HepG2 (cell line): ENCODE data around the gene TOR1A. TPM values are rescaled to one million over a fixed set of nuclear protein-coding genes. Genes with fewer than 3 reads are reported as not detected.

ENCODE experiments used
- ATAC-seq: fragments of 200-7000 bp; cut with Tn5 transposase; 3 replicates; pipeline ENCODE4 v1.9.1; 2020; ENCODE audit warnings: mild to moderate bottlenecking, moderate library complexity
- BruUV-seq: library from RNA; stranded (reverse); fragments of 400-500 nt; replicated peaks from 2 replicates; lab custom pipeline; 2021; lab: Mats Ljungman, UMichigan
- CTCF ChIA-PET: fragments of 300-600 bp; formaldehyde crosslinking; extraction: SDS; loops from one replicate; lab custom pipeline; 2021; ENCODE audit warnings: low total read pairs, inconsistent platforms, low intra/inter-chr PET ratio; lab: Yijun Ruan, JAX
- POLR2A ChIA-PET: fragments of 350-600 bp; sonication (Branson Sonifier 250); formaldehyde crosslinking; loops from one replicate; lab custom pipeline; 2020; ENCODE audit warnings: antibody characterized with exemption, inconsistent platforms; lab: Yijun Ruan, JAX
- DNase-seq: peaks from one replicate; pipeline ENCODE4 v3.0.0-alpha.2; 2015; ENCODE audit warnings: low spot score
- FAIRE-seq: peaks from 3 replicates; lab custom pipeline; 2011; peaks lifted over from hg19 to GRCh38; lab: Jason Lieb, UNC
- H2AFZ ChIP-seq: one replicate; pipeline ENCODE4 v1.6.1; 2011; ENCODE audit warnings: low read length, inconsistent platforms
- H3K27ac ChIP-seq: fragments of 300-600 bp; 3 replicates; pipeline ENCODE4 v1.8.0; 2011; ENCODE audit warnings: mixed run types, mild to moderate bottlenecking, mixed read lengths, low read length, inconsistent platforms; ENCODE audit not compliant: insufficient read depth; ENCODE audit errors: extremely low read length
- H3K27me3 ChIP-seq, 2 experiments: fragments of 200-600 bp in 1 of 2; 2 replicates in 1 of 2; 3 replicates in 1 of 2; pipeline versions ENCODE4 v1.6.0 to v1.8.0; 2011; ENCODE audit warnings: low read length in 2 of 2, mild to moderate bottlenecking in 2 of 2, moderate library complexity in 2 of 2, inconsistent platforms in 1 of 2; ENCODE audit not compliant: insufficient read depth in 2 of 2, control insufficient read depth in 1 of 2
- H3K36me3 ChIP-seq, 2 experiments: fragments of 200-600 bp in 1 of 2; replicated peaks in 1 of 2; 2 replicates in 1 of 2; 3 replicates in 1 of 2; pipeline versions ENCODE4 v1.5.1 to v1.8.0; 2011; ENCODE audit warnings: low read length in 2 of 2, inconsistent platforms in 1 of 2; ENCODE audit not compliant: insufficient read depth in 2 of 2, control insufficient read depth in 1 of 2
- H3K4me1 ChIP-seq: 2 replicates; pipeline ENCODE4 v1.5.1; 2012; ENCODE audit warnings: low read length, inconsistent platforms; ENCODE audit not compliant: insufficient read depth
- H3K4me2 ChIP-seq: 2 replicates; pipeline ENCODE4 v1.6.0; 2011; ENCODE audit warnings: low read depth, low read length, inconsistent platforms
- H3K4me3 ChIP-seq, 3 experiments: fragments of 200-600 bp in 1 of 3; sonication (generic), shearing (Covaris generic) in 1 of 3; replicated peaks in 1 of 3; 2 replicates each; pipeline ENCODE4 v1.5.1; 2011 to 2016; ENCODE audit warnings: low read length in 3 of 3, inconsistent platforms in 2 of 3, low read depth in 2 of 3, mild to moderate bottlenecking in 2 of 3, control low read depth in 1 of 3, mixed read lengths in 1 of 3; ENCODE audit not compliant: insufficient read depth in 1 of 3
- H3K79me2 ChIP-seq: one replicate; pipeline ENCODE4 v1.6.1; 2011; ENCODE audit warnings: low read length, inconsistent platforms; ENCODE audit not compliant: insufficient read depth
- H3K9ac ChIP-seq: 2 replicates; pipeline ENCODE4 v1.6.0; 2011; ENCODE audit warnings: mild to moderate bottlenecking, low read depth, low read length, inconsistent platforms; ENCODE audit not compliant: insufficient read depth
- H3K9me3 ChIP-seq: 2 replicates; pipeline ENCODE4 v1.5.1; 2012; ENCODE audit warnings: mild to moderate bottlenecking, low read length
- H4K20me1 ChIP-seq: 2 replicates; pipeline ENCODE4 v1.6.0; 2011; ENCODE audit warnings: inconsistent platforms, mild to moderate bottlenecking, low read length, moderate library complexity; ENCODE audit not compliant: insufficient read depth
- ATF1 ChIP-seq: IDR thresholded peaks from 2 replicates; pipeline ENCODE4 v1.6.1; 2016; ENCODE audit warnings: mild to moderate bottlenecking, control low read depth
- DNMT1 ChIP-seq: sonication (generic); formaldehyde crosslinking; IDR thresholded peaks from 2 replicates; pipeline ENCODE4 v1.5.1; 2020; ENCODE audit warnings: mild to moderate bottlenecking, missing genetic modification reagents
- SIN3A ChIP-seq: IDR thresholded peaks from 2 replicates; pipeline ENCODE4 v1.6.1; 2011; ENCODE audit warnings: low read depth, mild to moderate bottlenecking, control low read depth, low read length, borderline replicate concordance
- SRF ChIP-seq: IDR thresholded peaks from 2 replicates; pipeline ENCODE4 v1.6.1; 2011; ENCODE audit warnings: mild to moderate bottlenecking, low read depth, low read length, moderate library complexity
- TEAD2 ChIP-seq: sonication (generic); formaldehyde crosslinking; IDR thresholded peaks from 2 replicates; pipeline ENCODE4 v1.9.0; 2021; ENCODE audit warnings: missing genetic modification reagents
- ZFX ChIP-seq: sonication (generic); formaldehyde crosslinking; IDR thresholded peaks from 2 replicates; pipeline ENCODE4 v1.4.0; 2020; ENCODE audit warnings: mild to moderate bottlenecking, low read depth, missing genetic modification reagents, moderate library complexity
- ZNF24 ChIP-seq: fragments of 450-650 bp; IDR thresholded peaks from 2 replicates; pipeline ENCODE4 v1.6.1; 2017; ENCODE audit warnings: antibody characterized with exemption, mild to moderate bottlenecking
- WGBS: methylation state at CpG from one replicate; pipeline ENCODE4 v1.1.6; 2017; ENCODE audit warnings: low lambda C conversion rate; 5-methylcytosine and 5-hydroxymethylcytosine counted together
- in situ Hi-C: cut with HindIII; loops from 2 replicates; pipeline ENCODE4 v1.10.0; 2017; ENCODE audit warnings: low pct_unique_long_range_greater_than_20kb; ENCODE audit not compliant: extremely low pct_ligation_motif_present
- intact Hi-C: fragments of 100-400 bp; cut with micrococcal nuclease; formaldehyde crosslinking; loops from one replicate; pipeline ENCODE4 v1.10.0; 2022; ENCODE audit not compliant: unreplicated experiment
- polyA plus RNA-seq, 8 experiments: library from polyadenylated mRNA; depleted of rRNA in 3 of 8; stranded (reverse) in 7 of 8; unstranded in 1 of 8; fragments of >200 nt; fragmentation: Illumina TruSeq in 4 of 8; extraction: Trizol in 4 of 8; gene quantifications; 2 replicates each; pipeline versions ENCODE4 v1.2.1 to v1.2.3, GENCODE V29; 2011 to 2016; ENCODE audit warnings: low read depth in 4 of 8, missing spikeins in 1 of 8, mixed read lengths in 1 of 8; ENCODE audit not compliant: insufficient read depth in 1 of 8
- total RNA-seq, 5 experiments: library from RNA; depleted of rRNA; stranded (reverse); fragments of >200 nt; fragmentation: Illumina TruSeq; extraction: Trizol; gene quantifications; 2 replicates each; pipeline ENCODE4 v1.2.3, GENCODE V29; 2016; ENCODE audit warnings: low read depth in 1 of 5
- TF ChIP-seq, protein P1 (sequence below): sonication (generic); formaldehyde crosslinking; IDR thresholded peaks from 2 replicates; pipeline ENCODE4 v1.5.1; 2020; ENCODE audit warnings: mild to moderate bottlenecking, missing genetic modification reagents, borderline replicate concordance
- TF ChIP-seq, protein P2 (sequence below): sonication (generic); formaldehyde crosslinking; IDR thresholded peaks from 2 replicates; pipeline ENCODE4 v1.4.0; 2020; ENCODE audit warnings: missing genetic modification reagents

TOR1A gene
- total and polyA plus RNA-seq, 2 of the 13 experiments (the other 11 are each of a cell fraction or from before 2014, with no cell fraction given): 31.6 to 41.4 TPM

DNA sequence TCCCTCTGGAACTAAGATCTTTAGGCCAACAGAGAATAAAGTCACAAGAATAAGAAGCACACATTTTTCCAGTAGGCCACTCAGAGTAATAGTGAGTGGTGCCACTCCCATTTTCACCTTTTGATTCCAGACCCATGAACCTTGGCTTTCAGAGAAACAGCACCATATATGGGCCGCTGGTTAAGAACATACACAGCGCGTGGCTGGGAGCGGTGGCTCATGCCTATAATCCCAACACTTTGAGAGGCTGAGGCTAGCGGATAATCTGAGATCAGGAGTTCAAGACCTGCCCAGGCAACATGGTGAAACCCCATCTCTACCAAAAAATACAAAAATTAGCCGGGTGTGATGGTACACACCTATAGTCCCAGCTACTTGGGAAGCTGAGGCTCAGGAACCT, 55.5 kb downstream of the TOR1A start:
- Histone ChIP-seq H4K20me1 (no peaks in the 10 kb centered on the region), H3K27ac (no peak overlapping the region), H3K36me3 (no peaks in the 10 kb centered on the region)
- no peak for TF ChIP-seq TEAD2 (CRISPR knock-in tag)
- no peak for TF ChIP-seq ATF1 (CRISPR knock-in tag)
- TF ChIP-seq DNMT1: no peak
- 0 out of 2 replicates have a peak, but pooled peaks have one; percentile 13 for TF ChIP-seq SRF
- TF ChIP-seq, all 625 proteins: peak for 1
- FAIRE-seq (no peak), ATAC-seq (no peak), DNase-seq (no peak)
- peaks cover 5% of the 10 kb centered on the region for H3K4me1 ChIP-seq
- ChIA-PET CTCF (no interaction called here), POLR2A (no interaction called here)
- H3K79me2 ChIP-seq: no peaks in the 10 kb centered on the region
- in situ Hi-C loops: no loop called here
- intact Hi-C loops: no loop called here
- WGBS: 41% methylated on average over 6 of the region's 6 CpGs
- H2AFZ ChIP-seq: no peak overlapping the region
- no peaks in the 10 kb centered on the region for H3K9me3 ChIP-seq
- H3K9ac ChIP-seq: no peak overlapping the region
- H3K27me3 ChIP-seq: peaks cover 0 to 6% of the 10 kb centered on the region in 2 experiments; a peak in 1 of 5 replicates
- no peak overlapping the region for H3K4me2 ChIP-seq
- no peak overlapping the region for H3K4me3 ChIP-seq
- no TSS peak for BruUV-seq

DNA sequence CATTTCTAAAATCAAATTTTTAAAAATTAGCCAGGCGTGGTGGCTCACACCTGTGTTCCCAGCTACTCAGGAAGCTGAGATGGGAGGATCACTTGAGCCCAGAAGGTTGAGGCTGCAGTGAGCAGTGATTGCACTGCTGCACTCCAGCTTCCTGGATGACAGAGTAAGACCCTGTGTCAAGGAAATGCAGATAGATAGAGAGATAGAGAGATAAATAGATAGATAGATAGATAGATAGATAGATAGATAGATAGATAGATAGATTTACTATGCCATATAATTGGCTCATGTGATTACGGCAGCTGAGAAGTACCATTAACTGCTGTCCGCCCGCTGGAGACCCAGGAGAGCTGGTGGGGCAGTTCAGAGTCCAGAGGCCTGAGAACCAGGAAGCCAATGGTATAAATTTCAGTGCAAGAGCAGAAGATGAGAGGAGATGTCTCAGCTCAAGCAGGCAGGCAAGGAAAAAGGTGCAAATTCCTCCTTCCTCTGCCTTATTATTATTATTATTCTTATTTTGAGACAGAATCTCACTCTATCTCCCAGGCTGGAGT, 58.1 kb downstream of the TOR1A start:
- no TSS peak for BruUV-seq
- Histone ChIP-seq H3K4me3 (no peak overlapping the region), H3K9ac (no peak overlapping the region), H4K20me1 (no peaks in the 10 kb centered on the region), H3K27me3 (peaks cover 0 to 11% of the 10 kb centered on the region in 2 experiments; a peak in 1 of 5 replicates), H3K4me2 (no peak overlapping the region), H3K4me1 (peaks cover 26% of the 10 kb centered on the region), H3K36me3 (no peaks in the 10 kb centered on the region), H3K9me3 (no peaks in the 10 kb centered on the region), H2AFZ (no peak overlapping the region), H3K79me2 (no peaks in the 10 kb centered on the region), H3K27ac (no peak overlapping the region)
- FAIRE-seq (no peak), DNase-seq (no peak), ATAC-seq (no peak)
- 21% methylated on average over 4 of the region's 4 CpGs for WGBS
- POLR2A ChIA-PET: no interaction called here
- CTCF ChIA-PET: no interaction called here
- intact Hi-C loops: no loop called here
- in situ Hi-C loops: no loop called here
- TF ChIP-seq SIN3A: no peak
- TF ChIP-seq ZFX: no peak
- TF ChIP-seq, protein P1, sequence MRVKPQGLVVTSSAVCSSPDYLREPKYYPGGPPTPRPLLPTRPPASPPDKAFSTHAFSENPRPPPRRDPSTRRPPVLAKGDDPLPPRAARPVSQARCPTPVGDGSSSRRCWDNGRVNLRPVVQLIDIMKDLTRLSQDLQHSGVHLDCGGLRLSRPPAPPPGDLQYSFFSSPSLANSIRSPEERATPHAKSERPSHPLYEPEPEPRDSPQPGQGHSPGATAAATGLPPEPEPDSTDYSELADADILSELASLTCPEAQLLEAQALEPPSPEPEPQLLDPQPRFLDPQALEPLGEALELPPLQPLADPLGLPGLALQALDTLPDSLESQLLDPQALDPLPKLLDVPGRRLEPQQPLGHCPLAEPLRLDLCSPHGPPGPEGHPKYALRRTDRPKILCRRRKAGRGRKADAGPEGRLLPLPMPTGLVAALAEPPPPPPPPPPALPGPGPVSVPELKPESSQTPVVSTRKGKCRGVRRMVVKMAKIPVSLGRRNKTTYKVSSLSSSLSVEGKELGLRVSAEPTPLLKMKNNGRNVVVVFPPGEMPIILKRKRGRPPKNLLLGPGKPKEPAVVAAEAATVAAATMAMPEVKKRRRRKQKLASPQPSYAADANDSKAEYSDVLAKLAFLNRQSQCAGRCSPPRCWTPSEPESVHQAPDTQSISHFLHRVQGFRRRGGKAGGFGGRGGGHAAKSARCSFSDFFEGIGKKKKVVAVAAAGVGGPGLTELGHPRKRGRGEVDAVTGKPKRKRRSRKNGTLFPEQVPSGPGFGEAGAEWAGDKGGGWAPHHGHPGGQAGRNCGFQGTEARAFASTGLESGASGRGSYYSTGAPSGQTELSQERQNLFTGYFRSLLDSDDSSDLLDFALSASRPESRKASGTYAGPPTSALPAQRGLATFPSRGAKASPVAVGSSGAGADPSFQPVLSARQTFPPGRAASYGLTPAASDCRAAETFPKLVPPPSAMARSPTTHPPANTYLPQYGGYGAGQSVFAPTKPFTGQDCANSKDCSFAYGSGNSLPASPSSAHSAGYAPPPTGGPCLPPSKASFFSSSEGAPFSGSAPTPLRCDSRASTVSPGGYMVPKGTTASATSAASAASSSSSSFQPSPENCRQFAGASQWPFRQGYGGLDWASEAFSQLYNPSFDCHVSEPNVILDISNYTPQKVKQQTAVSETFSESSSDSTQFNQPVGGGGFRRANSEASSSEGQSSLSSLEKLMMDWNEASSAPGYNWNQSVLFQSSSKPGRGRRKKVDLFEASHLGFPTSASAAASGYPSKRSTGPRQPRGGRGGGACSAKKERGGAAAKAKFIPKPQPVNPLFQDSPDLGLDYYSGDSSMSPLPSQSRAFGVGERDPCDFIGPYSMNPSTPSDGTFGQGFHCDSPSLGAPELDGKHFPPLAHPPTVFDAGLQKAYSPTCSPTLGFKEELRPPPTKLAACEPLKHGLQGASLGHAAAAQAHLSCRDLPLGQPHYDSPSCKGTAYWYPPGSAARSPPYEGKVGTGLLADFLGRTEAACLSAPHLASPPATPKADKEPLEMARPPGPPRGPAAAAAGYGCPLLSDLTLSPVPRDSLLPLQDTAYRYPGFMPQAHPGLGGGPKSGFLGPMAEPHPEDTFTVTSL: no peak
- no peak for TF ChIP-seq ZNF24
- TF ChIP-seq, protein P2, sequence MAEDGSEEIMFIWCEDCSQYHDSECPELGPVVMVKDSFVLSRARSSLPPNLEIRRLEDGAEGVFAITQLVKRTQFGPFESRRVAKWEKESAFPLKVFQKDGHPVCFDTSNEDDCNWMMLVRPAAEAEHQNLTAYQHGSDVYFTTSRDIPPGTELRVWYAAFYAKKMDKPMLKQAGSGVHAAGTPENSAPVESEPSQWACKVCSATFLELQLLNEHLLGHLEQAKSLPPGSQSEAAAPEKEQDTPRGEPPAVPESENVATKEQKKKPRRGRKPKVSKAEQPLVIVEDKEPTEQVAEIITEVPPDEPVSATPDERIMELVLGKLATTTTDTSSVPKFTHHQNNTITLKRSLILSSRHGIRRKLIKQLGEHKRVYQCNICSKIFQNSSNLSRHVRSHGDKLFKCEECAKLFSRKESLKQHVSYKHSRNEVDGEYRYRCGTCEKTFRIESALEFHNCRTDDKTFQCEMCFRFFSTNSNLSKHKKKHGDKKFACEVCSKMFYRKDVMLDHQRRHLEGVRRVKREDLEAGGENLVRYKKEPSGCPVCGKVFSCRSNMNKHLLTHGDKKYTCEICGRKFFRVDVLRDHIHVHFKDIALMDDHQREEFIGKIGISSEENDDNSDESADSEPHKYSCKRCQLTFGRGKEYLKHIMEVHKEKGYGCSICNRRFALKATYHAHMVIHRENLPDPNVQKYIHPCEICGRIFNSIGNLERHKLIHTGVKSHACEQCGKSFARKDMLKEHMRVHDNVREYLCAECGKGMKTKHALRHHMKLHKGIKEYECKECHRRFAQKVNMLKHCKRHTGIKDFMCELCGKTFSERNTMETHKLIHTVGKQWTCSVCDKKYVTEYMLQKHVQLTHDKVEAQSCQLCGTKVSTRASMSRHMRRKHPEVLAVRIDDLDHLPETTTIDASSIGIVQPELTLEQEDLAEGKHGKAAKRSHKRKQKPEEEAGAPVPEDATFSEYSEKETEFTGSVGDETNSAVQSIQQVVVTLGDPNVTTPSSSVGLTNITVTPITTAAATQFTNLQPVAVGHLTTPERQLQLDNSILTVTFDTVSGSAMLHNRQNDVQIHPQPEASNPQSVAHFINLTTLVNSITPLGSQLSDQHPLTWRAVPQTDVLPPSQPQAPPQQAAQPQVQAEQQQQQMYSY: no peak
